GM11168 (cell line): Measurements from ENCODE around the gene PLXNA4.

ENCODE experiments used
- in situ Hi-C: fragments of 300-500 bp; cut with MboI; formaldehyde crosslinking; loops from one replicate; pipeline ENCODE4 v1.12.0; 2022; ENCODE audit warnings: low sequenced_read_pairs; ENCODE audit not compliant: unreplicated experiment

PLXNA4 gene

GRCh38 chr7:132377703-132378584 lies 198.3 kb downstream of the PLXNA4 start:
- in situ Hi-C loops: no loop called here

DNA sequence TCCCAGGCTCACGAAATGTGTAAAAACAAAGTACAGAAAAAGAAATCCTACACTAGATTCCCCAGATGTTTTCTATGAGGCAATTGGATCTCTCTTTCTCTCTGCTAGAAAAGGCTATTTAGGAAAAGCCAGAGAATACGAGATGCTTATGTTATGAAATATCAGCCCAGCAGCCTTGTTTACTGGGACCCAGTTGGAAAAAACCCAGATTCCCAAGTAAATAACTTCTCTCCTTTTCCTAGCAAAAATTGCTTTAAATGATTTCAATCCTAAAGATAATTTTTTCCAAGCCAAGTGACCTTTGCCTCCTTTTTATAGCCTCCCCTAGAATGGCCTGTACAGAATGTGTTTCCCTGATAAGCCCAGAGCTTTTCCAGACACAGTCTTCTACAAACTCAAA lies 199.3 kb downstream of the PLXNA4 start:
- in situ Hi-C loops: no loop called here

GRCh38 chr7:132376361-132377013 lies 199.8 kb downstream of the PLXNA4 start:
- in situ Hi-C loops: no loop called here

GRCh38 chr7:132373879-132374278 lies 202.4 kb downstream of the PLXNA4 start:
- in situ Hi-C loops: no loop called here

DNA sequence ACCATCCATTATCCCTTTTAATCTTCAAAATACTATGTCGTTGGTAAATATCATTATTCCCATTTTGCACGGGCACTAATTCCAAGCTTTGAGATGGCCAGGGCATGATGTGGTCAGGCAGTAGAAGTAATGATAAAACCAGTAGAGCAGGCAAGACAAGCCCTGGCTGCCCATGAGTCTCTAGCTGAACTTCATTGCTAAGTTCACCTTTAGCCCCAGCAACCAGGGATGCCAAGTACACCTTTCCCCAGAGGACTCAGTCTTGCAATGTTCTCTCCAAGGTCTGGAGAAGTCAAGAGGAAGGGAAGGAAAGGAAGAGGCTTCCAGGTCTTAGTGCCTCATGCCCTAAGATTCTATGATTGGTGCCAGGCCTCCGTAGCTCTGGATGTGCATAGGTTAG lies 203.2 kb downstream of the PLXNA4 start:
- in situ Hi-C loops: no loop called here

GRCh38 chr7:132371948-132372347 lies 204.3 kb downstream of the PLXNA4 start:
- in situ Hi-C loops: no loop called here

DNA sequence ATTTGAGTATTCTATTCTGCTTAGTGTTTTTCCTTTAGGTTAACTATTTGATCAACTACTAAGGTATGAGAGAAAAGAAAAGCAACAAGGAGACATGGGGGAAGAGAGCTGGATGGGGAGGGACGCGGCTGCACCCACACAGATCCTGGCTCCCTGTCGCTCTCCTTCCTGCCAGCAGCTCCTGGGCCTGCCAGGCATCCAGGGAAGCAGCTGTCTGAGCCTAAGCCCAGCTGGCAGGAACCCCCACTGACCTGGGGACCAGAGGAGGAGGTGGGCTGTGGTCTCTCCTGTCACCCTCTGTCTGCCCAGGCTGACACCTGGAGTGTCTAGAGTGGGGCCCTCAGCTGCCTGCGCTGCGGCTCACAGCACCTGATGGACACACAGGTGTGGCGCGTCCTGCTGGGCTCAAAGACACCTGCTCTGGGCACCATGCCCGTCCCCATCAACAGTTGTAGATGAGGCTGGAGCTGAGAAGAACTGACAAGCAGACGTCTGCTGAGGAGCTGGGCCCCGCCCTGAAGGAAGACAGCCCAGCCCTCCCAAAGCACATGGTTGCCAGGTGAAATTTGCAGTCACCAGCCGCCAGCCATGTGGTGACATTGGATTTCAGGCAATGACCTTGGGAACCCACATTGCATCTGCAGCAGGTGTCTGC lies 207.9 kb downstream of the PLXNA4 start:
- in situ Hi-C loops: no loop called here

DNA sequence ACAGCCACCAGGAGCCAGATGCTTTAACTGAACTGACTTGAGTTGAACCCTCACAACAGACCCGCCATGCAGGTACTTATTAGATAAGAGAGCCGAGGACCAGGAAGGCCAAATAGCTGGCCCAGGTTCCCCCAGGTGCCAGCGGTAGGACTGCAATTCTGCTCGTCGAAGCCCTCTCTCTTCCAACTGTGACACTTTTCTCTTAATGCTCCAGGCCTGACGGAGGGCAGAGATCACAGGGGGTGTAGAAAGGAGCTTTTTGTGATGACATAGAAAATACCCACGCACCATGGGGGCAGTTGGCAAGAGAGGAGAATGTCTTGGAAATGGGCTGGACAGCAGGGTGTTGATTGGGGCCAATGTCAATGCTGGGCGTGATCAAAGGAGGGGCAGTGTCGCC lies 208.5 kb downstream of the PLXNA4 start:
- in situ Hi-C loops: no loop called here

- in situ Hi-C loops: no loop called here
These were observed 209.3 kb downstream of the PLXNA4 start for GRCh38 chr7:132367004-132367403.

- in situ Hi-C loops: no loop called here
These were observed 212.0 kb downstream of the PLXNA4 start for GRCh38 chr7:132364226-132364625.

DNA sequence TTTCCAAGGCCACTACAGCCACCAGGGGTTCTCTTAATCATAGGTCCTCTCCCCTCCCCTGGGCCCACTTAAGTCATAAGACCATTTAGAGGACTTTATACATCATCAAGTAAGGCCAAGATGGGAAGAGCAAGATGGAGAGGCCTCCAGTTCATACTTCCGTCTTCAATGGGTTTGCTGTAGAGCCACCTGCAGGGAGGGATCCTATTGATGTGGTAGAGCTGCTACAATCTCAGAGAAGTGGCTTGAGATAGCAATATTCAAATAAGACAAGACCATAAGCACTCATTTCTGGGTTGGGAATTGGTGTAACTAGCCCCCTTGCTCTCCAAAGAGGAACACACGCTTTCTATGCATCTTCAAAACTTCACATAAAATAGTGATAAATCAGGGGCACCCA lies 214.2 kb downstream of the PLXNA4 start:
- in situ Hi-C loops: no loop called here

DNA sequence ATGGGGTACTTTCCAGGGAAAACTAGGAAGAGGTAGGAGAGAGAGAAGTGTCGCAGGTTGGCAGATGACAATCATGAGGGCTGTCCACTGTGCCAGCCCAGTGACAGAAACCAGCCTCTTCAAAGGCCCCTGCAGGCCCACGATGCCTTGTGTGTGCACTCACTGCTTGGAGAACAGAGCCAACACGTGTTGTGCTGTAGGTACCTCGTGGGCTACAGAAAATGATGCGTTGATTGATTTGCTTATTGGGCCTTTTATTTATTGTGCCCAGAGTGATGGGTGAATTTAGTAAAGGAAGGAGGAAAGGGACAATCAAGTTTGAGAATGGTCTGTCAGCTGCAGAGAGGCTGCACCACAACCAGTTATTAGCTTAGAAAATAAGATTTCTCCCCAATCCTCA lies 215.1 kb downstream of the PLXNA4 start:
- in situ Hi-C loops: no loop called here

DNA sequence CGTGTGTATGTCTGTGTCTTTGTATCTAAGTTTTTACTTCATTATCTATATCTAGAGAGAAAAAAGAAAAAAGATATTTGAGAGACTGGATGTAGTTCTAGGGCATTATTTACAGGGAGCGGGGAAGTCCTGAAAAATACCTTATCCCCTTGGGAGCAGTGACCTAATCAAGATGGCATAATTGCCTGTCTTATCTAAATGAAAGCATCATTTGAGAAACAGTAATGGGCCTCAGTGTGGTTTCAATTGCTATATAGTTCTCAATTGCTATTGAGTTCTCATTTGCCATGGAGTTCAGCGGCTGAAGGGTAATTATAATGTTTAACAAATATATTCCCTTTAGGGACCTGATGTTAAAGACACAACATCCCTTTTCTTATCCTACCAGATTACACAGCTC lies 216.5 kb downstream of the PLXNA4 start:
- in situ Hi-C loops: no loop called here

GRCh38 chr7:132355048-132355447 lies 221.2 kb downstream of the PLXNA4 start:
- in situ Hi-C loops: no loop called here

DNA sequence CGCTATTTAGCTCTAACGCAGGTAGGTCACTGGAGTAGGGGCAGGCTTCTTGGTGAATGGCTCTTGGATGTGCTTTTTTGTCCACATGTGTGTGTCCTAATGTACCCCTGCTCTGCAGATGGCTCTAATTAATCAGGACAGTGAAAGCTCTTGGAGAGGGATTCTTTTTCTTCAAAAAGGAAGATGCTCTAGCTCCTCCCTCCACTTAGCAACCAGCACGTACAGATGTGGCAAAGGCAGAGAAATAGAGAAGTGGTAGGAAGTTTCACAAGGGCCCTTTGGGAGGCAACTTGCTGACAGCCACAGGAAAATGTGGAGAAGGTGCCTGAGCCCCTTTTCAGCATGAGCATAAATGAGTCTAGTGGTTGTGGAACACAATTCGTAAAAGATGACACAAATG lies 221.7 kb downstream of the PLXNA4 start:
- in situ Hi-C loops: no loop called here

DNA sequence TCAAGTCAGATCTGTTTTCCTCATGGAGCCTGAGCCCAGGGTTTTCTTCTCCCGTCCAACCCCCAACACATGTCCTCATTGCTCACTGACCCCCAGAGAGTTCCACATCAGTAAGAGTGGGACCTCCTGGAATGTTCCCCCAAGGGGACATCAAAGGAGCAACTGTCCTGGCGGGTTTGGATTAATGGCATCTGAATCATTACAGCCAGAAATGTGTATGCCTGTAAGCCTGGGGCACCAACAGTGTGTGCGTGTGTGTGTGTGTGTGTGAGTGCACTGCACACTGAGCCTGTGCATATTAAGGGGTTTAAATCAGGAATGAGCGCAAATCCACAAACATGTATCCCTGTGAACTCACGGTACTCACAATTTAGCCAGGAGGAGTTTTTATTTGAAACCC lies 222.3 kb downstream of the PLXNA4 start:
- in situ Hi-C loops: no loop called here

DNA sequence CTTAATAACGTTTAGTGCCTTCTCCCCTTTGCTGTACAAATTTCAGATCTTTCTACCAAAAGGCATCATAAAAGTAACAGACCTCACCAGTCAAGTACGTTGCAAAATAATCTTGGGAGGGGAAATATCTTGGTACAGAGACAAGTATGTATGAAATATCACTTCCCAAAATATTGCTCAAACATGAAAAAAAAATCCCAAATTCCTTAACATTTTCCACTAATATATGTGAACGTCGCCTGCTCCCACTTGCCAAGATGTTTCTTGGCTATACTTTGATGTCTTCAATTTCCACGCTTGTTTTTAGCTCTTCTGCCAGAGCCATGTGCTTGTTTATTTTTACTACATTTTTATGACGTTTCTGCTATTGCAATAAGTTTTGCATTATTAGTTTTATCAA lies 223.5 kb downstream of the PLXNA4 start:
- in situ Hi-C loops: no loop called here

DNA sequence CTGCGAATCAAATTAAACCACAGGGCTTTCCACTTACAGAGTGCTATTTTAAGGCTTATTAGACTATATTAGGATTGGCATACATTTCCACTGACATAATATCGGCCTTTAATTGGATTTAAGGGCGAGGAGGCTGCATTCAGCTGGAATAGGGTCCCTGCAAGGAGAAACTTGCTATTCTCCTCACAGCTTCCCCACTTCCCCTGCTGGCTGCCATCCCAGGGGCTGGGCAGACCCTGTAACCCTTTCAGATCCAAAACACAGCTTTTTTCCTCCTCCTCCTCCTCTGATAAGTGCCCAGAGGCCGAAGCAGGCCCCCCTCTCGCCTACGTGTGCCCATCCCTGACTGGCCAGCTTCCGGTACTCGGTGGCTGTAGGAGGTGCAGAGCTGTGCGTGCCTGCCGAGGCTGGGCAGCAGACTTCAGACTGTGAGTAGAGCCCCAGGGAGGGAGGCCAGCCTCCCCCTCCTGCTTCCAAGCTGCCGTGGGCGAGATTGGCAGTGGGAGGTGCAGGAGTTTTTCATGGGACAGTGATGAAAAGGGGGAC lies 224.2 kb downstream of the PLXNA4 start:
- in situ Hi-C loops: no loop called here

- in situ Hi-C loops: no loop called here
These were observed 225.5 kb downstream of the PLXNA4 start for GRCh38 chr7:132350741-132351140.

DNA sequence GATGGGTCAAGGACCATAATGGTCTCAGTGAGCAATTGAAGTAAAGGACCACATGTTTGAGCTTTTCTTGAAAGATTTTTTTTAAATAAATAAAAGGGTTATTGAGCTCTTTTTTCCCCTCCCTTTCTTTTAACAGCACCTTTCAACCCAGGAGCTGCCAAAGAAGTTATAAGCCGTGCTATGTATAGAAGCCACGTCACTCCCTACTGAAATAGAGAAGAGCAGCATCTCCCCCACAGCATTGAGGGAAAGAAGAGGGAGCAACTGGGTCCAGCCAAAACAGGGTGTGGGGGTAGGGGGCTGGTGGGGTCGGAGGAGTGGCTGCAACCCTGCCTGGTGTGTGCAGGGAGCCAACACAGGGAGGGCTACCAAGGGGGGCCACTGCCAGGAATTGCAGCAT lies 227.2 kb downstream of the PLXNA4 start:
- in situ Hi-C loops: no loop called here

GRCh38 chr7:132348341-132348740 lies 227.9 kb downstream of the PLXNA4 start:
- in situ Hi-C loops: no loop called here
